Measurements from ENCODE around the gene SCCPDH. TPM values are rescaled to one million over a fixed set of nuclear protein-coding genes. Genes with fewer than 3 reads are reported as not detected.
"Not testable (repeated sequence)": the region's sequence is repeated elsewhere in the genome, so short reads cannot be mapped to it uniquely, and the experiment has no call there.

Gene SCCPDH
- polyA plus RNA-seq (ENCODE audit: insufficient read length): 37.1 TPM

GRCh38 chr1:246724016-246724730 is at the start of gene SCCPDH:
Gene SCCPDH, plus strand, starts transcription at chr1:246724409. Its CDS starts 14 bp downstream, at chr1:246724423.
- DNase-seq (ENCODE audit: low read depth): no peak

- no peak for DNase-seq (ENCODE audit: low read depth)
Measured at GRCh38 chr1:246677842-246678241, 46.4 kb upstream of the SCCPDH start.

- DNase-seq (ENCODE audit: low read depth): no peak
Measured at GRCh38 chr1:246678816-246679793, 45.1 kb upstream of the SCCPDH start.

GRCh38 chr1:246679794-246680177 is 44.4 kb upstream of the SCCPDH start:
- no peak for DNase-seq (ENCODE audit: low read depth)

- no peak for DNase-seq (ENCODE audit: low read depth)
Measured at GRCh38 chr1:246680190-246680589, 44.0 kb upstream of the SCCPDH start.

- no peak for DNase-seq (ENCODE audit: low read depth)
Measured at GRCh38 chr1:246680696-246681130, 43.5 kb upstream of the SCCPDH start.

GRCh38 chr1:246681900-246682895 is 42.0 kb upstream of the SCCPDH start:
- DNase-seq (ENCODE audit: low read depth): no peak

- DNase-seq (ENCODE audit: low read depth): no peak
Measured at GRCh38 chr1:246683521-246683920, 40.7 kb upstream of the SCCPDH start.

GRCh38 chr1:246687002-246687401 is 37.2 kb upstream of the SCCPDH start:
- no peak for DNase-seq (ENCODE audit: low read depth)

GRCh38 chr1:246689409-246690008 is 34.7 kb upstream of the SCCPDH start:
- DNase-seq (ENCODE audit: low read depth): no peak

- no peak for DNase-seq (ENCODE audit: low read depth)
Measured at GRCh38 chr1:246690100-246690499, 34.1 kb upstream of the SCCPDH start.

- DNase-seq (ENCODE audit: low read depth): no peak
Measured at GRCh38 chr1:246691622-246692495, 32.4 kb upstream of the SCCPDH start.

- DNase-seq (ENCODE audit: low read depth): not testable (repeated sequence)
Measured at GRCh38 chr1:246694213-246694895, 29.9 kb upstream of the SCCPDH start.

GRCh38 chr1:246695136-246695535 is 29.1 kb upstream of the SCCPDH start:
- DNase-seq (ENCODE audit: low read depth): no peak

- no peak for DNase-seq (ENCODE audit: low read depth)
Measured at GRCh38 chr1:246695666-246696065, 28.5 kb upstream of the SCCPDH start.

- no peak for DNase-seq (ENCODE audit: low read depth)
Measured at GRCh38 chr1:246698466-246699094, 25.6 kb upstream of the SCCPDH start.

- DNase-seq (ENCODE audit: low read depth): peak; percentile 80
Measured at GRCh38 chr1:246699095-246699735, 25.0 kb upstream of the SCCPDH start.

- no peak for DNase-seq (ENCODE audit: low read depth)
Measured at GRCh38 chr1:246703581-246703980, 20.6 kb upstream of the SCCPDH start.
